Kidney epithelial cell (primary cell): ENCODE measurements around the gene PBRM1. TPM values are rescaled to one million over a fixed set of nuclear protein-coding genes. Genes with fewer than 3 reads are reported as not detected.

Experiments used
- DNase-seq: peaks from one replicate; pipeline ENCODE4 v3.0.0-alpha.2; 2010; ENCODE audit warnings: low read depth
- H3K27me3 ChIP-seq: 2 replicates; pipeline ENCODE4 v1.6.0; 2011; ENCODE audit warnings: low read length; ENCODE audit not compliant: control insufficient read depth, insufficient read depth
- H3K36me3 ChIP-seq: 2 replicates; pipeline ENCODE4 v1.5.1; 2011; ENCODE audit warnings: low read length; ENCODE audit not compliant: control insufficient read depth, insufficient read depth
- H3K4me3 ChIP-seq: 2 replicates; pipeline ENCODE4 v1.5.1; 2011; ENCODE audit warnings: low read depth, mild to moderate bottlenecking, control low read depth, low read length
- CTCF ChIP-seq: IDR thresholded peaks from 2 replicates; pipeline ENCODE4 v1.5.1; 2011; ENCODE audit warnings: mild to moderate bottlenecking, moderate library complexity, low read length, control low read depth, inconsistent platforms; ENCODE audit not compliant: insufficient read depth, poor library complexity, severe bottlenecking
- total RNA-seq: library from RNA; depleted of rRNA; stranded (reverse); fragments of >200 nt; gene quantifications from 2 replicates; pipeline ENCODE4 v1.2.3, GENCODE V29; 2015

PBRM1 gene
- total RNA-seq, 1 donor from 2014 or later = 89.5 TPM

GRCh38 chr3:52614689-52615088, 71.0 kb downstream of the PBRM1 start:
- no peak overlapping the region for H3K4me3 ChIP-seq
- H3K36me3 ChIP-seq = no peaks in the 10 kb centered on the region
- DNase-seq = no peak
- H3K27me3 ChIP-seq = no peaks in the 10 kb centered on the region
- no peak for TF ChIP-seq CTCF

- DNase-seq = no peak
- TF ChIP-seq CTCF = no peak
- Histone ChIP-seq H3K4me3 (no peak overlapping the region), H3K27me3 (no peaks in the 10 kb centered on the region), H3K36me3 (no peaks in the 10 kb centered on the region)
Measured at GRCh38 chr3:52609316-52609815, 76.3 kb downstream of the PBRM1 start.

GRCh38 chr3:52608337-52608736, 77.4 kb downstream of the PBRM1 start:
- no peak for DNase-seq
- TF ChIP-seq CTCF = no peak
- Histone ChIP-seq H3K4me3 (no peak overlapping the region), H3K27me3 (no peaks in the 10 kb centered on the region), H3K36me3 (no peaks in the 10 kb centered on the region)

GRCh38 chr3:52606373-52607085, 79.2 kb downstream of the PBRM1 start:
- TF ChIP-seq CTCF = no peak
- Histone ChIP-seq H3K4me3 (no peak overlapping the region), H3K36me3 (no peaks in the 10 kb centered on the region), H3K27me3 (no peaks in the 10 kb centered on the region)
- peak; percentile 72 for DNase-seq

GRCh38 chr3:52600258-52600657, 85.5 kb downstream of the PBRM1 start:
- no peak for DNase-seq
- no peaks in the 10 kb centered on the region for H3K27me3 ChIP-seq
- H3K36me3 ChIP-seq = no peaks in the 10 kb centered on the region
- TF ChIP-seq CTCF = no peak
- no peak overlapping the region for H3K4me3 ChIP-seq
